ENCODE results near the gene CALML4. TPM values are rescaled to one million over a fixed set of nuclear protein-coding genes. Genes with fewer than 3 reads are reported as not detected.
A peak's percentile ranks its signal among the peaks of the same experiment; 100 is the strongest.

Gene CALML4
- total RNA-seq, 1 donor from 2014 or later: 0.91 TPM

GRCh38 chr15:68177742-68178141 is 27.4 kb downstream of the CALML4 start:
- Histone ChIP-seq H3K4me3 (ENCODE audit: insufficient read depth, low read depth, low read length) (no peak overlapping the region), H3K27me3 (ENCODE audit: insufficient read depth, low read length) (no peaks in the 10 kb centered on the region), H3K9me3 (ENCODE audit: insufficient read depth, low read depth, low read length) (no peaks in the 10 kb centered on the region), H3K4me1 (ENCODE audit: insufficient read depth, low read length) (peaks cover 3% of the 10 kb centered on the region), H4K20me1 (ENCODE audit: insufficient read depth, low read length) (peaks cover 4% of the 10 kb centered on the region), H3K79me2 (ENCODE audit: insufficient read depth, low read length) (no peaks in the 10 kb centered on the region), H3K9ac (ENCODE audit: low read length) (no peak overlapping the region), H2AFZ (ENCODE audit: low read depth, low read length) (no peak overlapping the region), H3K36me3 (ENCODE audit: insufficient read depth, low read length) (peaks cover 13% of the 10 kb centered on the region), H3K27ac (ENCODE audit: low read depth, low read length) (no peak overlapping the region), H3K4me2 (ENCODE audit: low read length) (no peak overlapping the region)
- peaks cover 2% of the 10 kb centered on the region for H3K4me1 Mint-ChIP-seq (ENCODE audit: low read depth, unreplicated experiment)
- H3K27me3 Mint-ChIP-seq (ENCODE audit: low read depth, unreplicated experiment): no peaks in the 10 kb centered on the region
- H3K9me3 Mint-ChIP-seq (ENCODE audit: unreplicated experiment): no peaks in the 10 kb centered on the region
- H3K27ac Mint-ChIP-seq (ENCODE audit: unreplicated experiment): no peak overlapping the region
- no peak for FAIRE-seq
- TF ChIP-seq EZH2 (IDR thresholded peaks at IDR 0.05; ENCODE audit: insufficient read depth, low read length): no peak
- no peak for TF ChIP-seq CTCF (IDR thresholded peaks at IDR 0.05; ENCODE audit: insufficient read depth, low read depth, low read length)
- no peak overlapping the region for H3K4me3 Mint-ChIP-seq (ENCODE audit: unreplicated experiment)
- peaks cover 4% of the 10 kb centered on the region for H3K36me3 Mint-ChIP-seq (ENCODE audit: low read depth, unreplicated experiment)
- DNase-seq (ENCODE audit: low read depth): peak; percentile 36

- H3K4me3 Mint-ChIP-seq (ENCODE audit: unreplicated experiment): no peak overlapping the region
- peaks cover 17% of the 10 kb centered on the region for H3K36me3 ChIP-seq (ENCODE audit: insufficient read depth, low read length)
These were observed 28.5 kb downstream of the CALML4 start for GRCh38 chr15:68176601-68177000.

More at GRCh38 chr15:68176601-68177000, 28.5 kb downstream of the CALML4 start:
- H2AFZ ChIP-seq (ENCODE audit: low read depth, low read length): no peak overlapping the region
- H3K27ac ChIP-seq (ENCODE audit: low read depth, low read length): no peak overlapping the region
- H3K27ac Mint-ChIP-seq (ENCODE audit: unreplicated experiment): no peak overlapping the region
- H3K27me3 ChIP-seq (ENCODE audit: insufficient read depth, low read length): no peaks in the 10 kb centered on the region
- DNase-seq (ENCODE audit: low read depth): peak; percentile 8
- no peaks in the 10 kb centered on the region for H3K79me2 ChIP-seq (ENCODE audit: insufficient read depth, low read length)
- peaks cover 3% of the 10 kb centered on the region for H3K4me1 ChIP-seq (ENCODE audit: insufficient read depth, low read length)
- no peak overlapping the region for H3K4me2 ChIP-seq (ENCODE audit: low read length)
- FAIRE-seq: no peak
- H3K4me1 Mint-ChIP-seq (ENCODE audit: low read depth, unreplicated experiment): peaks cover 2% of the 10 kb centered on the region
- H3K36me3 Mint-ChIP-seq (ENCODE audit: low read depth, unreplicated experiment): peaks cover 4% of the 10 kb centered on the region
- no peak overlapping the region for H3K4me3 ChIP-seq (ENCODE audit: insufficient read depth, low read depth, low read length)
- H3K9me3 ChIP-seq (ENCODE audit: insufficient read depth, low read depth, low read length): no peaks in the 10 kb centered on the region
- H4K20me1 ChIP-seq (ENCODE audit: insufficient read depth, low read length): peaks cover 7% of the 10 kb centered on the region
- TF ChIP-seq EZH2 (IDR thresholded peaks at IDR 0.05; ENCODE audit: insufficient read depth, low read length) (no peak), CTCF (IDR thresholded peaks at IDR 0.05; ENCODE audit: insufficient read depth, low read depth, low read length) (no peak)
- H3K27me3 Mint-ChIP-seq (ENCODE audit: low read depth, unreplicated experiment): no peaks in the 10 kb centered on the region
- H3K9ac ChIP-seq (ENCODE audit: low read length): no peak overlapping the region
- H3K9me3 Mint-ChIP-seq (ENCODE audit: unreplicated experiment): no peaks in the 10 kb centered on the region
